GM12892 (cell line): ENCODE measurements around the gene P2RX6.
"Not testable (repeated sequence)": the region's sequence is repeated elsewhere in the genome, so short reads cannot be mapped to it uniquely, and the experiment has no call there.

Experiments used
- DNase-seq: peaks from one replicate; pipeline ENCODE4 v3.0.0; 2011; ENCODE audit not compliant: insufficient read length
- FAIRE-seq: peaks from 2 replicates; lab custom pipeline; 2011; peaks lifted over from hg19 to GRCh38; lab: Jason Lieb, UNC
- POLR2A ChIP-seq: IDR thresholded peaks from 2 replicates; pipeline ENCODE4 v1.6.1; 2011; ENCODE audit warnings: low read depth, low read length, control low read depth
- POLR2AphosphoS5 ChIP-seq: IDR thresholded peaks from 2 replicates; pipeline ENCODE4 v1.6.1; 2011; ENCODE audit warnings: low read depth, low read length, control low read depth
- TAF1 ChIP-seq: IDR thresholded peaks from 2 replicates; pipeline ENCODE4 v1.6.1; 2011; ENCODE audit warnings: low read depth, mild to moderate bottlenecking, control low read depth, low read length, borderline replicate concordance

The P2RX6 gene

DNA sequence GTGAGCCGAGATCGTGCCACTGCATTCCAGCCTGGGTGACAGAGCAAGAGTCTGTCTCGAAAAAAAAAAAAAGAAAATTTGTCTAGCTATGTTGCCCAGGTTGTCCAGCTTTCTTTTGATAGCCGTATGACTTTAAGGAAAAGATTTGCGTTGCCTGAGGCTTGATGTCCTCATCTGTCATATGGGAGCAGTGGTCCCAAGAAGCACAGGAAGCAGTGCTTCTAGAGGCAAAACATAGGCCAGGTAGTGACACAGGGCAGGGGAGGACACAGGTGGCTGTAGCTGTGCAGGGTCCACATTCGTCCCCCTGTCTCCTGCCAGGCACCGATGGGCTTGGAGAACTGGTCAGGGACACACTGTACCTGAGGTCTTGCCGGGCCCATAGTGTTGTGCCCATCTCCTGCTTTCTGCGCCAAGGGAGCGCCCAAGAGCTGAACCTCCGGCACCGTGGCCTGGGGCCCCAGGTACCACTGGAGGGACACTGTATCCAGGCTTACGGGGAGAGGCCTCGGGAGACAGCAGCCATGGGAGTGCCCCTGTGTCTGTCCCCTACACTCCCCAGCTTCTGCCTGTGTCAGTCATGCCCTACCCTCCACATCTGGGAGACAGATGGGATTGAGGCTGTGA is 32.2 kb downstream of the P2RX6 start:
- DNase-seq (no peak), FAIRE-seq (no peak)
- TF ChIP-seq TAF1: no peak

DNA sequence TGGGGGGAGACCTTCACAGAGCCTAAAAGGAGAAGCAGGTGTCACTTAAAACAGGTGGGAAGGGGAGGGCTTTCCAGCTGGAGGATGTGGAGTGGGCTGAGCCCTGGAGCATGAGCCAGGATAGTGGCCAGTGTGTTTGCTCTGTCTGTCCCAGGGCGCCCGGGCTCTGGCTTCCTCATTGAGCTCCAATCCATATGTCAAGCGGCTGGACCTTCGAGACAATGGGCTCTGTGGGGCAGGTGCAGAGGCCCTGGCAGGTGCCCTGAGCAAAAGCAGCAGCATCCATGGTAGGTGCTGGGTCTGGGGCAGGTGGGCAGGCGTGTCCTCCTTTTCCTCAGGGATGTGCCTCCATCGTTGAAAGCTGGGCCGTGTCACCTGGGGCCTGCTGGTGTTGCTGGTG is 32.8 kb downstream of the P2RX6 start:
- no peak for TF ChIP-seq TAF1
- TF ChIP-seq POLR2AphosphoS5: no peak
- no peak for TF ChIP-seq POLR2A
- FAIRE-seq (no peak), DNase-seq (no peak)

DNA sequence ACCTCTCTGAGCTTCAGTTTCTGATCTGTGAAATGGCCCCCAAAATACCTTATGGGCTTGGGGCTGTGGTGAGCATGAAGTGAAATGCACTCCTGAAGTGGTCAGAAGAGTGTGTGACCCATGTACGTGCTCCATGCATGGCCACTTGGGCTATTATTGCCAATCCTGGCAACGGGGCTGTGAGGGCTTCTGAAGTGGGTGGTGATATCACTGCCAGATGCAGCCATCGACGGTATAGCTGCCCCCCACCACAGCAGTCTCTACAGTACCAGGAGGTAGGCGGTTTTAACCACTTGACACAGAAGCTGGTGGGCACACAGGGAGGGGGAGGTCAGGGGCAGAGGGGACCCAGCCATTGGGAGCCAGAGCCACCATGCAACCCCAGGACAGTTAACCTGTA is 33.5 kb downstream of the P2RX6 start:
- not testable (repeated sequence) for DNase-seq, FAIRE-seq

DNA sequence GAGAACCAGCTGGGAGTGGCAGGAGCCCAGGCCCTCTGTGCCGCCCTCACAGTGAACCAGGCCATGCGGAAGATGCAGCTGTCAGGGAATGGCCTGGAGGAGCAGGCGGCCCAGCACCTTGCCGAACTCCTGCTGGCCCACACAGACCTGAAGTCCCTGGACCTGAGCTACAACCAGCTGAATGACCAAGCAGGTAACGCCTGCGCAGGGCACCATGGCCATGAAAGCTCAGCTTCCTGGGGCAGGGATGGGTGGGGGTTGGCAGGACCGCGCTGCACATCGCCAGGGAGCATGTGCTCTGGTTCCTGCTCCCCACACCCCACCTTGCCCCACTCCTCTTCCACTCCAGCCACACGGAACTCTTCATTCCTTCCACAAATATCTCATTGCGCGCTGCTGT is 34.0 kb downstream of the P2RX6 start:
- FAIRE-seq, DNase-seq: not testable (repeated sequence)

DNA sequence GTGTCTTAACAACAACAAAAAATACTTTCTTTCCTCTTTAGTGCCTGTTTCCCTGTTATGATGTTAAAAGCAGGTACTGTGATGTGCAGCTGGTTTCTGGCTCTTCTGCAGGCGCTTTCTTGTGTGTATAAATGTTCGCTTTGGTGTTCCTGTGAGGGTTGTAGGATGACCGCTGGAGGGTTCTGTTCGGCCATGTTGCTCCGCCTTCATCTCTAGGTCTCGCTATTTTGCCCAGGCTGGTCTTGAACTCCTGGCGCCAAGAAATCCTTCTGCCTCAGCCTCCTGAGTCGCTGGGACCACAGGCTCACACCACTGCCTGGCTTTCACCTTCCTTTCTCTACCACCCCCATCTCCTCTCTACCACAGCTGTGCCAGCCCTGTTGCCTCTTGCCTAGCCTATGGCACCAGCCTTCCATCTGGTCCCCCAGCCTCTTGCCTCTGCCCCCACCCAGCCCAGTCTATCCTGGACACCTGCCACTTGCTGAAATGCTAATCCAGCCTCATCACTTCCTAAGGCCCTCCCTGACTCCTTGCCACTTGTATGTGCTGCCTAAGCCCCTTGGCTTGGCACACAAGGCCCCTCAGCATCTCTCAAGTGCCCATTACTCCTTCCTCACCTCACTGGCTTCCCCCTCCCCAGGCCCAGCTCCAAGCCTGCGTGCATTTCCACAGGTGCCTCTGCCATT is 36.3 kb downstream of the P2RX6 start:
- TF ChIP-seq POLR2AphosphoS5: no peak
- TF ChIP-seq TAF1: no peak
- no peak for TF ChIP-seq POLR2A
- DNase-seq (no peak), FAIRE-seq (no peak)

DNA sequence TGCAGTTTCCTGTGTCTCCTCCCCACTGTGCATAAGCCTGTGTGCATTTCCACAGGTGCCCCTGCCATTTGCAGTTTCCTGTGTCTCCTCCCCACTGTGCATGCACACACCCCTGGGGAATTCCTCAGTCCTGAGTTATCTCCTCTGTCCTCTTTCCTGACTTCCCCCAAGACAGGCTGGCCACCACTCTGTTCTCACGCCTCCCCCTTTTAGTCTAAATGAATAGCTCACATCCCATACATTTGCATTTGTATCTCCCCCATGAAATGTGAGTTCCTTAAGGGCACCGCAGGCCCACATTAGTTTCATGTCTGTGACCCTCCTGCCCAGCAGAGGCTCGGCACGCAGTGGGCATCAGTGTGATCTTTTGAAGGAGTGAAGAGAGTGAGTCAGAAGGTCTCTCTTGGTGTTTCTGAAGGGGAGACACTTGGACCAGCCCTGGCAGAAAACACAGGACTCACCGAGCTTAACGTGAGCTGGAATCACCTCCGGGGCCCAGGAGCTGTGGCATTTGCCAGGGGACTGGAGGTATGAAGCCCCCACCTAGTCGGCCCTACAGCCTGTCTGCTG is 37.0 kb downstream of the P2RX6 start:
- TF ChIP-seq POLR2AphosphoS5 (no peak), TAF1 (no peak), POLR2A (no peak)
- FAIRE-seq: no peak

DNA sequence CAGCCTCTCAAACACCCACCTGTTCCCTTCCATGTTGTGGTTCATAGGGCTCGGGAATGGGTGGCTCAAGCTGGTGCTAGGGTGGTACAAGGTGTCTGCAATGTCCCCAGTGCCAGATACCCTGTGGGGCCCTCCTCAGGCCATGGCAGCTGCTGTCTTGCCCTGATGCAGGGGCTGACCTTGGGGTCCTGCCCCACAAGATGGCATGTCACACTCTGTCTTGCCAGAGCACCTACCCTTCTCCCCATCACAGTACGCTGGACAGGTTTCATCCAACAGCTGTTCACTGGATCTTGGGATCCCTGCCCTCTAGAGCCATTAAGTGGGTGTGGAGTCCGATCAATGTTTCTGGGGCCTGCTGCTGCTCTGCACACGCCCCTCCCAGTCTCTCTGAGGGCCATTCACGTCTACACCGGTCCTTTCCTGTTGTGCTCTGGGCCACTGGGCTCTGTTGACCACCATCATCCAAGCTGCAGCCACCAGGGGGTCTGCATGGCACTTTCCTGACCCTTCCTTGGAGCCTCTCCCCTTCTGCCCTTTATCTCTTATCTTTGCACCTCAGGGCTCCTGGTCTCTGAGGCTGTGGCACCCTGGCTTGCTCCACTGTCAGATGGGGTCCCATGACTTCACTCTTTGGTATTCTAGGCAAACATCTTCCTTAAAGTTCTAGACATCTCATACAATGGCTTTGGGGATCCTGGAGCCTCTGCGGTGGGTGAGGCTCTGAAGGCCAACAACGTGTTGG is 37.9 kb downstream of the P2RX6 start:
- no peak for FAIRE-seq
- DNase-seq: no peak
- TF ChIP-seq POLR2A: no peak
- TF ChIP-seq POLR2AphosphoS5: no peak
- TF ChIP-seq TAF1: no peak

More for the DNA sequence above, 37.0 kb downstream of the P2RX6 start:
- no peak for DNase-seq

DNA sequence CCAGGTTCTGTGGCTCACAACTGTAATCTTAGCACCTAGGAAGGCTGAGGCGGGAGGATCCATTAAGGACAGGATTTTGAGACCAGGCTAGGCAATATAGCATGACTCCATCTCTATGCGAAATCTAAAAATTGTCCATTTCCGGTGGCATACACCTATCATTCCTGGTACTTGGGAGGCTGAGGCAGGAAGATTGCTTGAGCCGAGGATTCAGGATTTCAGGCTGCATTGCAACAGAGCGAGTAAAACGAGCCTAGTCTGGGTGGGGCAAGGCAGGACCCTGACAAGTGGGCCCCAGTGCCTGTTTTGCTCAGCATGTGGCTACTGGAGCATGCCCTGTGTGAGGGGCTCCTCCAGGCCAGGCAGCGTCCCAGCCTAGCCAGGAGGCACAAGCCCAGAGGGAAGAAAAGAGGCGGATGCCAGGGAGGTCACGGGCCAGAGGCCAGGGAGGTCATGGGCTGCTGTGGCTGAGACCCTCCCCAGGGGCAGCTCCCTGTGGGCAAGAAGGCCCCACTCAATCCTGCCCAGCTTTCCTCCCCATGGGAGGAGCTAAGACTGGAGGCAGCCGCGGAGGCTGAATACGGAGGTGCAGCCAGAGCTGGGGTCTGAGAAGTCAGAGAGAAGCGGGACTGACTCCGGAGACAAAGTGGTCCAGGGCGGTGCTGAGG is 39.2 kb downstream of the P2RX6 start:
- FAIRE-seq (no peak), DNase-seq (no peak)
- no peak for TF ChIP-seq POLR2A
- TF ChIP-seq POLR2AphosphoS5: no peak
- TF ChIP-seq TAF1: no peak

DNA sequence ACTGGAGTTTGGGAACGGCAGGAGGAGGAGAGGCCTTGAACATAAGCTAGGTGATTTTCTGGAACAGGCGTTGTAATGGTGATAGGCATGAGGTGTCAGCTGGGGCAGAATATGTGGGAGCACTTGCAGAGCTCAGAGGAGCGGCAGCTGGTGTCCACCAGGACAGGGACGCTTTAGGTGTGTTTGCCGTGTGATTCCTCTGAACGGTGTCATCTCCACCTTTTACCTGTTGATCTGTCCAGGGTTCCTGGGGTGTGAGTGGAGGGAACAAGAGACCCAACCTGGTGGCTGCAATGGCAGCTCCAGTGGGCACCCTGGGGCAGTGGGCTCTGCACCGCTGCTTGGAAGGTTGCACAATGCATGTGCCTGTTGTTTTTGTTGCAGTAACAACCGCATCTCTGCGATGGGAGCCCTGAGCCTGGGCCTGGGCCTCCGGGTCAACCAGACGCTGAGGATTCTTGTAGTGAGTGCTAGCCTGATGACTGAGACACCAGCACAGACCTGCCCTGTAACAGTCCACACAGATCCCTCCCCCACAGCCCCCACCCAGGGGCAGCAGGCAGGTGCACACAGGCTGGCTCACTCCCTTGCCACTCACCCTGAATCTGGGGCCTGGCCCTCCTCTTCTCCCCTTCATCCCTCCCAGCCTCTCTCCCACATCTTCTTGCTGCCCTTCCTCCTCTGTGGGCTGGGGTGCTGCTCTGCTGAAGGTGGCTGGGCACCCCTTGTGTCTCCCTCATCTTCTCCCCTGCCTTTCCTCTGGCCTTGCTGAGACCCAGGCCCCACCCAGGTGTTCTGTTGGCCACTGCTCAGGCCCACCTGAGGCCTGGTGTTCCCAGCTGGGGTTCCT is 40.0 kb downstream of the P2RX6 start:
- DNase-seq: no peak
- TF ChIP-seq TAF1: no peak
- TF ChIP-seq POLR2AphosphoS5: no peak
- TF ChIP-seq POLR2A: no peak
- no peak for FAIRE-seq

DNA sequence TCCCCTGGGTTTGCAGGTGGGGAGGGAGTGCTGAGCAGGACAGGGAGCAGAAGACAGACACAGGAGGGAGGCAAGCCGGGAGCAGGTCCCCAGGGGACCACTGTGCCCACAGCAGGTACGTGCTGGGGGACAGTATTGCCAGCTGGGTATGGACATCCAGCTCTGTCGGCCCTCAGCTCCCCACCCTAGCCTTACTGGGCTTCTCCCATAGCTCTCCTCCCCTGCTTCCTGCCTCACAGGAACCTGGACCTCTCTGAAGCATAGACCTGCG is 40.5 kb downstream of the P2RX6 start:
- no peak for FAIRE-seq

DNA sequence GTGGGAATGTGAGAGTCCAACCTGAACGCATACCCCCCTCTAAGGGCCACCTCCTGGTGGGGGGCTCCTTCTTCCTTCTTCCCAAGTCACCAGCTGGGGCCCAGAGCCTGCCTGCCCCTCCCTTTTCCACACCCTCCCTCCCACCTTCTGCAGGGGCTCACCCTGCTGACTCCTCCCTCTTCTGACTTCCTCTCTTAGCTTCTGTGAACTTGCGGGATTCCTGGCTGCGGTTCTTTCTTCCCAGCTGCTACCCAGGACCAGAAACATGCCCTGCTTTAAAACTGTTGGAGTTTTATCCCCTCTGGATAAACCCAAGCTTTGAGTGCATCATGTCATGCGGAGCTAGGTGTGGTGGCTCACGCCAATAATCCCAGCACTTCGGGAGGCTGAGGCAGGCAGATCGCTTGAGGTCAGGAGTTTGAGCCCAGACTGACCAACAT is 40.9 kb downstream of the P2RX6 start:
- no peak for TF ChIP-seq TAF1
- no peak for TF ChIP-seq POLR2A
- TF ChIP-seq POLR2AphosphoS5: no peak
- no peak for DNase-seq
- no peak for FAIRE-seq

More for the DNA sequence above, 40.5 kb downstream of the P2RX6 start:
- TF ChIP-seq POLR2A (no peak), POLR2AphosphoS5 (no peak), TAF1 (no peak)
- DNase-seq: no peak

DNA sequence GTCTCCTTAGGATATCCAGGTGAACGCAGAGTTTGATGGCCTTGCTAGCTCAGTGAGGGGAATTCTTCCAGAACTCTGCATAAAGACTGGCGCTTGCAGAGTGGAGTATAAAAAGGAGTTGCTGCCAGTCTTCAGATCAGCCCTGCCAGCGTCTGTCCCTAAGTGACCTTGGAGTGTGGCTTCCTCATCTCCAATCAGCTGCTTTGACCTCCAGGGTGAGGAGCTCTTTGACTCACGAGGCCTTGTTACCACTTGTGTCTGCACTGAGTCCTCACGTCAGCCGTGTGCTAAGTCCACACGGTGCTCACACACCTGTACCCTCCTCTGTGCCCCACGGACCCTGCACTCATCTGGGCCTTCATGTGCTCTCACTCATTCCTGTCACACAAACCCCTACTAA is 45.4 kb downstream of the P2RX6 start:
- not testable (repeated sequence) for DNase-seq, FAIRE-seq

DNA sequence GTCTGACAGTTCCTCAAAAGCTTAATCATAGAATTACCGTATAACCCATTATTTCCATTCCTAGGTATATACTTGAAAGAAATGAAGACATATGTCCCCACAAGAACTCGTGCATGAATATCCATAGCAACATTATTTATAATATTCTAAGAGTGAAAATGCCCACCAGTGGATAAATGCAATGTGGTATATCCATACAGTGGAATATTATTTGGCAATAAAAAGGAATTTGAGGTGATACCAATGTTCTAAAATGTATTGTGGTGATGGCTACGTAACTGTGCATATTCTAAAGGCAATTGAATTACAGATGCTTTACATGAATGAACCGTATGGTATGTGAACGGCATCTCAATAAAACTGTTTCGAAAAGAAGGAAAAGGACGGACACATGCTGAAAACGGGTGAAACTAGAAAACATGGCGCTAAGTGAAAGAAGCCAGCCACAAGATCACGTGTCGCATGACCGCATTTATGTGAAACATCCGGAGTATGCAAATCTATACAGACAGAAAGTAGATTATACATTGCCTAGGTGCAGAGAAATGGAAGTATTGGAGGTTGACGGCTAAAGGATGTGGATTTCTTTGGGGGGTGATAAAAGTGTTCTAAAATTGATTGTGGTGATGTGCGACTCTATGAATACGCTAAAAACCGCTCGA is 46.8 kb downstream of the P2RX6 start:
- not testable (repeated sequence) for DNase-seq, FAIRE-seq

DNA sequence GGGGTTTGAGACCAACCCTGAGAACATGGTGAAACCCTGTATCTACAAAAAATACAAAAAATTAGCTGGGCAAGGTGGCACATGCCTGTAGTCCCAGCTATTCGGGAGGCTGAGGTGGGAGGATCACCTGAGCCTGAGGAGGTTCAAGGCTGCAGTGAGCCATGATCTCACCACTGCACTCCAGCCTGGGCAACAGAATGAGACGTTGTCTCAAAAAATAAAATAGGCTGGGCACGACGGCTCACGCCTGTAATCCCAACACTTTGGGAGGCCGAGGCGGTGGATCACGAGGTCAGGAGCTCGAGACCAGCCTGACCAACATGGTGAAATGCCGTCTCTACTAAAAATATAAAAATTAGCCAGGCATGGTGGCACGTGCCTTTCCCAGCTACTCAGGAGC is 49.5 kb downstream of the P2RX6 start:
- FAIRE-seq, DNase-seq: not testable (repeated sequence)
